ENCODE measurements around the gene FEM1B. TPM values are rescaled to one million over a fixed set of nuclear protein-coding genes. Genes with fewer than 3 reads are reported as not detected.
A peak's percentile ranks its signal among the peaks of the same experiment; 100 is the strongest.

The FEM1B gene
- total and polyA plus RNA-seq, 5 experiments from 2014 or later: 13.4 to 66.5 (median 15.7) TPM

- DNase-seq (no peak), ATAC-seq (no peak)
- Mint-ChIP-seq H3K27me3 (peaks cover 0 to 12% (median 3%) of the 10 kb centered on the region in 5 donors), H3K36me3 (no peaks in the 10 kb centered on the region), H3K27ac (peak overlapping the region in 3 of 10 donors; percentile 37 to 75 (median 60)), H3K4me1 (peaks cover 15 to 40% (median 36%) of the 10 kb centered on the region in 4 donors), H3K4me3 (no peak overlapping the region), H3K9me3 (no peaks in the 10 kb centered on the region)
- POLR2A ChIA-PET: interaction anchor here (1.6 kb wide), 1 partner anchor 26 kb away, joined by 11 read pairs; the partner anchor contains the start of gene FEM1B
Observed at GRCh38 chr15:68303560-68304436, 26.3 kb downstream of the FEM1B start.

GRCh38 chr15:68304589-68305337, 27.2 kb downstream of the FEM1B start:
- H3K4me3 Mint-ChIP-seq: peak overlapping the region in 1 of 10 donors; percentile 47
- H3K27ac Mint-ChIP-seq: peak overlapping the region in 1 of 10 donors; percentile 37
- H3K4me1 Mint-ChIP-seq: peaks cover 11 to 31% (median 28%) of the 10 kb centered on the region in 4 donors
- H3K27me3 Mint-ChIP-seq: peaks cover 0 to 12% (median 3%) of the 10 kb centered on the region in 5 donors
- no peaks in the 10 kb centered on the region for H3K36me3 Mint-ChIP-seq
- H3K9me3 Mint-ChIP-seq: no peaks in the 10 kb centered on the region
- no peak for DNase-seq
- POLR2A ChIA-PET: interaction anchor here (0.9 kb wide), 1 partner anchor 11 kb away, joined by 3 read pairs; no protein-coding TSS in a partner anchor
- ATAC-seq: no peak

GRCh38 chr15:68305420-68305871, 27.9 kb downstream of the FEM1B start:
- H3K27me3 Mint-ChIP-seq: peaks cover 0 to 12% (median 3%) of the 10 kb centered on the region in 5 donors
- H3K27ac Mint-ChIP-seq: no peak overlapping the region

GRCh38 chr15:68307131-68307928, 29.8 kb downstream of the FEM1B start:
- Mint-ChIP-seq H3K36me3 (no peaks in the 10 kb centered on the region), H3K27ac (no peak overlapping the region), H3K27me3 (peaks cover 0 to 12% (median 3%) of the 10 kb centered on the region in 5 donors), H3K4me3 (peak overlapping the region in 1 of 10 donors; percentile 54), H3K4me1 (peaks cover 6 to 12% (median 8%) of the 10 kb centered on the region in 4 donors), H3K9me3 (no peaks in the 10 kb centered on the region)
- no peak for ATAC-seq
- no peak for DNase-seq
- POLR2A ChIA-PET: interaction anchor here (2.5 kb wide), 1 partner anchor 30 kb away, joined by 20 read pairs; the partner anchor contains the start of gene FEM1B

More at GRCh38 chr15:68305420-68305871, 27.9 kb downstream of the FEM1B start:
- no peak overlapping the region for H3K4me3 Mint-ChIP-seq
- peaks cover 11 to 24% (median 22%) of the 10 kb centered on the region in 4 donors for H3K4me1 Mint-ChIP-seq
- POLR2A ChIA-PET: interaction anchor here (0.8 to 2.5 kb wide), 5 partner anchors 8 to 47 kb away, joined by 3 to 20 read pairs (median 3); partner anchors contain the start of gene FEM1B
- ATAC-seq (no peak), DNase-seq (no peak)
- H3K9me3 Mint-ChIP-seq: no peaks in the 10 kb centered on the region
- no peaks in the 10 kb centered on the region for H3K36me3 Mint-ChIP-seq

- peaks cover 5 to 12% (median 8%) of the 10 kb centered on the region in 4 donors for H3K4me1 Mint-ChIP-seq
- H3K4me3 Mint-ChIP-seq: no peak overlapping the region
- H3K27ac Mint-ChIP-seq: no peak overlapping the region
- POLR2A ChIA-PET: no interaction called here
- ATAC-seq (no peak), DNase-seq (no peak)
- H3K9me3 Mint-ChIP-seq: no peaks in the 10 kb centered on the region
- H3K27me3 Mint-ChIP-seq: peaks cover 0 to 12% (median 3%) of the 10 kb centered on the region in 5 donors
- no peaks in the 10 kb centered on the region for H3K36me3 Mint-ChIP-seq
Observed at GRCh38 chr15:68309024-68309423, 31.5 kb downstream of the FEM1B start.

GRCh38 chr15:68310178-68310803, 32.7 kb downstream of the FEM1B start:
- H3K4me1 Mint-ChIP-seq: peaks cover 4 to 12% (median 8%) of the 10 kb centered on the region in 4 donors
- no peaks in the 10 kb centered on the region for H3K9me3 Mint-ChIP-seq
- H3K4me3 Mint-ChIP-seq: no peak overlapping the region
- POLR2A ChIA-PET: no interaction called here
- peaks cover 0 to 12% (median 3%) of the 10 kb centered on the region in 5 donors for H3K27me3 Mint-ChIP-seq
- no peak overlapping the region for H3K27ac Mint-ChIP-seq
- H3K36me3 Mint-ChIP-seq: no peaks in the 10 kb centered on the region
- DNase-seq (no peak), ATAC-seq (no peak)

- Mint-ChIP-seq H3K36me3 (no peaks in the 10 kb centered on the region), H3K27me3 (peaks cover 0 to 12% (median 3%) of the 10 kb centered on the region in 5 donors), H3K27ac (peak overlapping the region in 1 of 10 donors; percentile 41), H3K9me3 (no peaks in the 10 kb centered on the region), H3K4me3 (no peak overlapping the region), H3K4me1 (peaks cover 4 to 12% (median 8%) of the 10 kb centered on the region in 4 donors)
- POLR2A ChIA-PET: interaction anchor here (0.8 kb wide), 1 partner anchor 33 kb away, joined by 3 read pairs; the partner anchor contains the start of gene FEM1B
- ATAC-seq (no peak), DNase-seq (no peak)
Observed at GRCh38 chr15:68310804-68311463, 33.4 kb downstream of the FEM1B start.

GRCh38 chr15:68311464-68311835, 33.9 kb downstream of the FEM1B start:
- H3K4me1 Mint-ChIP-seq: peaks cover 2 to 7% (median 4%) of the 10 kb centered on the region in 4 donors
- H3K9me3 Mint-ChIP-seq: no peaks in the 10 kb centered on the region
- ATAC-seq (no peak), DNase-seq (no peak)
- POLR2A ChIA-PET: interaction anchor here (0.8 kb wide), 1 partner anchor 34 kb away, joined by 3 read pairs; the partner anchor contains the start of gene FEM1B
- H3K4me3 Mint-ChIP-seq: no peak overlapping the region
- H3K27me3 Mint-ChIP-seq: peaks cover 0 to 14% (median 3%) of the 10 kb centered on the region in 5 donors
- H3K27ac Mint-ChIP-seq: no peak overlapping the region
- H3K36me3 Mint-ChIP-seq: no peaks in the 10 kb centered on the region

GRCh38 chr15:68311859-68312557, 34.5 kb downstream of the FEM1B start:
- peaks cover 0 to under 1% (median 0%) of the 10 kb centered on the region in 4 donors for H3K4me1 Mint-ChIP-seq
- H3K36me3 Mint-ChIP-seq: no peaks in the 10 kb centered on the region
- H3K27me3 Mint-ChIP-seq: peaks cover 0 to 13% (median under 1%) of the 10 kb centered on the region in 5 donors
- POLR2A ChIA-PET: no interaction called here
- H3K9me3 Mint-ChIP-seq: no peaks in the 10 kb centered on the region
- ATAC-seq: no peak
- peak in 2 of 10 donors; percentile 3 to 38 for DNase-seq
- H3K4me3 Mint-ChIP-seq: no peak overlapping the region
- H3K27ac Mint-ChIP-seq: no peak overlapping the region

GRCh38 chr15:68312701-68313204, 35.2 kb downstream of the FEM1B start:
- POLR2A ChIA-PET: no interaction called here
- ATAC-seq: no peak

More at GRCh38 chr15:68312701-68313204, 35.2 kb downstream of the FEM1B start:
- H3K9me3 Mint-ChIP-seq: no peaks in the 10 kb centered on the region
- DNase-seq: peak in 2 of 10 donors; percentile 7 to 50
- H3K4me1 Mint-ChIP-seq: no peaks in the 10 kb centered on the region
- no peak overlapping the region for H3K4me3 Mint-ChIP-seq
- peaks cover 0 to 8% (median 0%) of the 10 kb centered on the region in 5 donors for H3K27me3 Mint-ChIP-seq
- H3K27ac Mint-ChIP-seq: peak overlapping the region in 1 of 10 donors; percentile 43
- H3K36me3 Mint-ChIP-seq: no peaks in the 10 kb centered on the region
